Measurements from ENCODE around the gene THEM4. TPM values are rescaled to one million over a fixed set of nuclear protein-coding genes. Genes with fewer than 3 reads are reported as not detected.

Gene THEM4
- total RNA-seq, 2 experiments from 2014 or later, result 19.1 to 20.9 TPM

DNA sequence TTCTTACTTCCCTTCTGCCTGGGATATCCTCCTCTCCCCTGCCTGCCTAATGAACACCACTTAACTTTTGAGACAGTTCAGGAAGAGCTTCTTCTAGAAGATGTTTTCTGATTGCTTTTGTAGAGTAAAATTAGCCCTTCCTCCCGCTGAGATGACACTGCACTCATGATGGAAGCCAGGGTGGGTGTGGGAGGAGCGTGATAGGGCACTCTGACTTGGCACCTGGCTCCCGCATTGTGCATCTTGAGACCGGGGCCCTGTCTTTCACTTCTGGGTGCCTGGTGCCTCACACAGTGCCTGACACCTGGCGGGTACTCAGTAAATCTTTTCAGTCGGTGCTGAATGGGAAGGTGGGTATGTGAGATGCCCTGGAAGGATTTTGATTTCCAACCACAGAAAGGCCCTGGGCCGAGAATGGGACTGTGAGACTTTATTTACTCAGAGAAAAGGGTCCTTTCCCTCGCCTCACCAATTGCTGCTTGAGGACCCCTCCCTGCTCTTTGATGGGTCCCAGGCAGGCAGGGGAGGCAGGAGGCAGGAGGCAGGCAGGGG, 62.5 kb downstream of the THEM4 start:
- peaks cover 5% of the 10 kb centered on the region for H3K36me3 Mint-ChIP-seq
- ATAC-seq, result no peak
- H3K27ac Mint-ChIP-seq, result peak overlapping the region; percentile 61
- H3K4me1 Mint-ChIP-seq, result peaks cover 39% of the 10 kb centered on the region
- H3K27me3 Mint-ChIP-seq, result no peaks in the 10 kb centered on the region
- H3K9me3 Mint-ChIP-seq (ENCODE audit: low read depth), result no peaks in the 10 kb centered on the region
- DNase-seq, result peak; percentile 42
- H3K4me3 Mint-ChIP-seq, result no peak overlapping the region
- CTCF ChIA-PET, result interaction anchor here (0.8 to 1.2 kb wide), 4 partner anchors 16 to 155 kb away, joined by 3 to 6 read pairs (median 4); no protein-coding TSS in a partner anchor

DNA sequence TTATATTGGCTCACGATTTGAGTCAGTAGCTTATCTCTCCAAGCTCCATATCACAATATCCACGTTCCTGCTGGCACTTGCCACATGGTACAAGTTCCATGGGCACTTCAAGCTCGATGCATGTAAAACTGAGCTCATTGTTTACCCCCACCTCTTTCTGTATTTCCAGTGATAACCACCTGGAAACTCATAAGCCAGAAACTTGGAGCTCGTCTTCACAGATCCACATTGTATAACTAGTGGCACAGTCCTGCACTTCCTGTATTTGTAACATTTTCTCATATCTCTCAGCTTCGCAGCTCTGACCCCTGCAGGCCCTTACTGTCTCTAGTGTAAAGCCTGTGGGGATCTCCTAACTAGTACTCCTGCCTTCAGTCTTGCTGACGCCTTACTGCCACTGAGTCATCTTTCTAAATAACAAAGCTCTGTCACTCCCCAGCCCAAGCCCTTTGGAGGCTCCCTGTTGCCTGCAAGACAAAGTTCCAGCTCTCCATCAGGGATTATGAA, 63.2 kb downstream of the THEM4 start:
- CTCF ChIA-PET, result interaction anchor here (0.7 to 1.2 kb wide), 6 partner anchors 10 to 155 kb away, joined by 3 to 6 read pairs (median 3); partner anchors contain the start of gene THEM4
- peaks cover 5% of the 10 kb centered on the region for H3K36me3 Mint-ChIP-seq
- H3K4me1 Mint-ChIP-seq, result peaks cover 39% of the 10 kb centered on the region
- DNase-seq (no peak), ATAC-seq (peak; percentile 62)
- H3K4me3 Mint-ChIP-seq, result no peak overlapping the region
- H3K27me3 Mint-ChIP-seq, result no peaks in the 10 kb centered on the region
- peak overlapping the region; percentile 61 for H3K27ac Mint-ChIP-seq
- no peaks in the 10 kb centered on the region for H3K9me3 Mint-ChIP-seq (ENCODE audit: low read depth)

DNA sequence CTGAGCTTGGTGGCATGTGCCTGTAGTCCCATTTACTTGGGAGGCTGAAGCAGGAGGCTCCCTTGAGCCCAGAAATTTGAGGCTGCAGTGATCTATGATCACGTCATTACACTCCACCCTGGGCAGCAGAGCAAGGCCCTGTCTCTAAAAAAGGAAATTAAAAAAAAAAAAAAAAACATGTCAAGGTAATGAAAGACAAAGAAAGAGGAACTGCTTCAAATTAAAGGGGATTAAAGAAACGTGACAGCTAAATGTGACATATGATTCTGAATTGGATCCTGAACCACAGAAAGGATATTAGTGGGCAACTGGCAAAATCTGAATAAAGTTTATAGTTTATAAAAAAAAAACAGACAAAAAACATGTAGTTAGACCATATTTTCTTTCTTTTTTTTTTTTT, 65.9 kb downstream of the THEM4 start:
- no peak for ATAC-seq
- H3K4me3 Mint-ChIP-seq, result no peak overlapping the region
- CTCF ChIA-PET, result interaction anchor here (0.8 to 1.2 kb wide), 2 partner anchors 37 to 158 kb away, joined by 3 read pairs; no protein-coding TSS in a partner anchor

DNA sequence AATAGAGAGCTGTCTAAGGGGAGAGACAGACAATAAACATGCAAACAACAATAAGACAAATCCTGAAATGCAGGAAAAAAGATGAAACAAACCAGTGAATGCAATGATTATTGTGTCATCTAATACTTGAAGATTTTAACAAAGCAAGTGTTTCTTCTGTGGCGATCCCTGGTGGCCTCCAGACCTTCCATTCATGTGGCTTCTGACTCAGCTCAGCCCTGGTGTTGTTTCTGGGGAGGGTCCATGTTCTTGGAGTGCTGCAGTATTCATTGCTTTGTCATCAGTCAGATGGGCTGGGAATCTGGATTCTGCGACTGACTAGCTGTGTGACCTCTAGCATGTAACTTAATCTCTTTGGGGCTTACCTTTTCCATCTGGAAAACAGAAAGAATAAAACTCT, 68.2 kb downstream of the THEM4 start:
- no peak for ATAC-seq
- H3K4me1 Mint-ChIP-seq, result peaks cover 38% of the 10 kb centered on the region
- no peak overlapping the region for H3K4me3 Mint-ChIP-seq
- peaks cover 4% of the 10 kb centered on the region for H3K36me3 Mint-ChIP-seq
- no peaks in the 10 kb centered on the region for H3K9me3 Mint-ChIP-seq (ENCODE audit: low read depth)
- no peak for DNase-seq
- CTCF ChIA-PET, result interaction anchor here (0.7 to 1.8 kb wide), 4 partner anchors 8 to 247 kb away, joined by 3 to 8 read pairs (median 5); partner anchors contain the start of gene MRPL9
- peaks cover 2% of the 10 kb centered on the region for H3K27me3 Mint-ChIP-seq
- no peak overlapping the region for H3K27ac Mint-ChIP-seq

More for the DNA sequence above, 65.9 kb downstream of the THEM4 start:
- Mint-ChIP-seq H3K36me3 (peaks cover 4% of the 10 kb centered on the region), H3K4me1 (peaks cover 38% of the 10 kb centered on the region), H3K27me3 (no peaks in the 10 kb centered on the region), H3K27ac (no peak overlapping the region), H3K9me3 (ENCODE audit: low read depth) (no peaks in the 10 kb centered on the region)
- DNase-seq, result no peak

- peaks cover 1% of the 10 kb centered on the region for H3K36me3 Mint-ChIP-seq
- DNase-seq, result no peak
- no peaks in the 10 kb centered on the region for H3K9me3 Mint-ChIP-seq (ENCODE audit: low read depth)
- H3K4me3 Mint-ChIP-seq, result peak overlapping the region; percentile 79
- H3K4me1 Mint-ChIP-seq, result peaks cover 35% of the 10 kb centered on the region
- H3K27ac Mint-ChIP-seq, result peak overlapping the region; percentile 71
- CTCF ChIA-PET, result interaction anchor here (0.6 to 1.8 kb wide), 8 partner anchors 8 to 308 kb away, joined by 3 to 8 read pairs (median 3); partner anchors contain the start of gene MRPL9
- no peak for ATAC-seq
- peaks cover 2% of the 10 kb centered on the region for H3K27me3 Mint-ChIP-seq
These were observed 68.9 kb downstream of the THEM4 start for GRCh38 chr1:151840421-151840820.

DNA sequence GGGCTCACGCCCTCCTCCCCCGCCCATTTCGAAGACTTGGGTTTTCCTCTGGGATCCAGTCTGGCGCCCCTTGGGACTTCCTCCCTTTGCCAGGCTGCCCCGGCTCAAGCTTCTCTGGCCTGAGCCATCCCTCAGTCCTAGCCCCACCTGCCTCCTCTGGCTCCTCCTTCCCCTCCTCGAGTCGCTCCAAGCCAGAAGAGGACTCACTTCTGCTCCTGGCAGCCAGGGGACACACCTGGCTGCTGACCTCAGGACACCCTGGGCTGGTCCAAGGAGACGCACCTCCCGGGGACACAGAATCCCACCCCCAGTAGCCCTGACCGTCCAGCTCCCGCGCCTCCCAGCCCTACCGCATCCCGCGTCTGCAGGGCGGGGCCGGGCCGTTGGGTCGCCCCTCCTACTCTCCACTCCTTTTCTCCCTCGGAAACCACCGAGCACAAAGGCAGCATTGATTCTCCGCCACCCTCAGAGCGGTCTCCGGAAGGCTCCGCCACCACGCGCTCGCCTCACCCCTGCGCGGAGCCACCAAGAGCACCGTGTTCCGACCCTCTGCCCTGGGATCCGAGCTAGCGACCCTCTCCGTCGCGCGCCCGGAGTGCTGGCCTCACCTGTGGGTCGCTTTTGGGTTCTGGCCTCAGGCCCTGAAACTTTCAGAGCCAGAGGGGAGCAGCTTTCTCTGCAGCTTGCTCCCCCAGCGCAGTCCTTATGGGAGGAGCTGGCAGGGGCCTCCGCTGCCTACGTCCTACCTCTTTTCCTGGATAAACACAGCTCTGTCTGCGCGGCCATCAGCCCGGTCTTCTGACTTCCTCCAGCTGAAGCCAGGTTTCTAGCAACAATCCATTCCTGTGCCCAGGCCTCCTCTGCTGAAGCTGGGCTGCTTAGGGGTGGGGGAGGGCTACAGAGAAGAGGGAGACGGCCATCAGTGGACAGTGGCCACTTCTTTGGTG, 69.6 kb downstream of the THEM4 start, which contains the start of gene C2CD4D:
C2CD4D (minus strand) TSS at position 364 of the 947 bp plus-strand sequence. CDS start 831 bp downstream, outside the sequence.
- peak; percentile 76 for ATAC-seq
- H3K27me3 Mint-ChIP-seq, result peaks cover 2% of the 10 kb centered on the region
- peaks cover 34% of the 10 kb centered on the region for H3K4me1 Mint-ChIP-seq
- peak within 1 kb of the TSS; percentile 79 for H3K4me3 Mint-ChIP-seq
- peak within 1 kb of the TSS; percentile 71 for H3K27ac Mint-ChIP-seq
- CTCF ChIA-PET, result interaction anchor here (0.6 to 1.8 kb wide), 10 partner anchors 9 to 307 kb away, joined by 3 to 8 read pairs (median 3); partner anchors contain the start of genes MRPL9 and TDRKH
- H3K36me3 Mint-ChIP-seq, result peaks cover 1% of the 10 kb centered on the region
- DNase-seq, result peak; percentile 80
- no peaks in the 10 kb centered on the region for H3K9me3 Mint-ChIP-seq (ENCODE audit: low read depth)

DNA sequence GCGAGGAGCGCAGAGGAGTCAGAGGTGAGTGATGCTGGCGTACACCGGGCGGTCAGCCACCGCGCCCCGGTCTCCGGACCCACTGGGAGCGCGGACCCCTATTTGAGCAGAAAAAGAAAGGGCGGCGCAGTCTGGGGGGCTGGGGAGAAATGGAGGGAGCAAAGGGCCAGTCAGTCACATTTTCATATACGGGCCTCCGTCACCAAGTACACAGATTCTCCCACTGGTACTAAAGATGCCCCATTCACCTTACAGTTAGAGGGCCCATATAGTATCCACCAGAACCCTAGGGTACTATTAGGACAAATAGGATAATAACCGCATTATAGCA, 70.3 kb downstream of the THEM4 start:
- H3K4me1 Mint-ChIP-seq, result peaks cover 40% of the 10 kb centered on the region
- CTCF ChIA-PET, result interaction anchor here (0.8 to 1.2 kb wide), 3 partner anchors 9 to 121 kb away, joined by 3 read pairs; partner anchors contain the start of gene TDRKH
- ATAC-seq, result no peak
- peak overlapping the region; percentile 71 for H3K27ac Mint-ChIP-seq
- H3K27me3 Mint-ChIP-seq, result peaks cover 2% of the 10 kb centered on the region
- no peak for DNase-seq
- H3K9me3 Mint-ChIP-seq (ENCODE audit: low read depth), result no peaks in the 10 kb centered on the region
- H3K36me3 Mint-ChIP-seq, result peaks cover 1% of the 10 kb centered on the region
- peak overlapping the region; percentile 79 for H3K4me3 Mint-ChIP-seq

DNA sequence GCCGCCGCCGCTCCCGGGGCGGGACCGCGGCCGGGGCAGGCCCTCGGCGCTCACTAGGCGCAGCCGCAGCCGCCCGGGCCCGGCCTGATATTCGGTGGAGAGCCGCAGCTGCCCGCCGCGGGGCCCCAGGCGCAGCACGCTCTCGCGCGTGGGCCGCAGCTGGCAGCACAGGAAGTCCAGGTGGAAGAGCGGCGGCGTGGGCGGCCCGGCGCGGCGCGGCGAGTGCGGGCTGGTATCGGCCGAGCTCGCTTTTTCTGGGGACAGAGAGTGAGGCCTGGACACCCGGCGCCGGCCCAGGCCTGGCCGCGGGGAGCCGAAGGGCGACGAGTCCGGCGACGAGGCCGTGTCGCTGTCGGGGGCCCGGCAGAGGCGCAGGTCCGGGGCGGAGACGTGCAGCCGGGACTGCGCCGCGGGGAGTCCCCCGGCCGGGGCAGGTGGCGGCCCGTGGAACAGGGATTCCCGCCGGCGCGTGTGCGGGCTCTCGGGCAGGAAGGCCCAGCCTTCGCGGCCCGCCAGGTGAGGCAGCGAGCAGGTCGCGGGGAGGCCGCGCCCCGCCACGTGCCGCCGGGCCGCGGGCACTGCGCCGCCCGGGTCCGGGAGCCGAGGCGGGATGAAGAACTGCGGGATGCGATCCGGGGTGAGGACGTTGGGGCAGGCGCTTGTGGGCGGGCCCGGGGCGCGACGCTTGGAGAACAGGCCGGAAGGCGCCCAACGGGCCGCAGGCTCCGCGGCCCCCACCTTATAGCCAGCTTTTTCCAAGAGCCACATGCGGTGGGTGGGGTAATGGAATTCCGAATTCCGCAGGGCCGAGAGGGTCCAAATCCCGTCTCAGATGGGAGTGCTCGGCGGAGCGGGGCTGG, 70.9 kb downstream of the THEM4 start:
- peak overlapping the region; percentile 71 for H3K27ac Mint-ChIP-seq
- ATAC-seq, result peak; percentile 17
- peaks cover 1% of the 10 kb centered on the region for H3K36me3 Mint-ChIP-seq
- DNase-seq, result no peak
- H3K9me3 Mint-ChIP-seq (ENCODE audit: low read depth), result no peaks in the 10 kb centered on the region
- H3K27me3 Mint-ChIP-seq, result peaks cover 2% of the 10 kb centered on the region
- peaks cover 46% of the 10 kb centered on the region for H3K4me1 Mint-ChIP-seq
- CTCF ChIA-PET, result interaction anchor here (1.2 to 2.7 kb wide), 2 partner anchors 8 to 16 kb away, joined by 3 to 6 read pairs; no protein-coding TSS in a partner anchor
- peak overlapping the region; percentile 79 for H3K4me3 Mint-ChIP-seq

DNA sequence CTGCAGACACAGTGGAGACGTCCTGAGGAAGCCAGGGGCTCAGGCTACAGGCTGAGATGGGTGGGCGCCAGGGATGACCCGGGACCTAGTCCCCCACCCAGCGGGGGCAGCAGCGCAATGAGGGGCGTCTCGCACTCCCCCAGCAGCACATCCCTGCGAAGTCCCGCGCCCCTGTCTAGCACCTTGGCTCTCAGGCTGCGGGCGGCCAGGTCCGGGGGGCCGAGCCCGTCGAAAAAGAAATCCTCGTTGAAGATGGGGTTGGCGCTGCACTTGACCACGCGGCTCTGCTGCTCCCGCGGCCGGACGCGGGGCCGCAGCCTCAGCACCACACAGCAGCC, 71.5 kb downstream of the THEM4 start:
- ATAC-seq, result no peak
- DNase-seq, result no peak
- H3K27ac Mint-ChIP-seq, result peak overlapping the region; percentile 89
- H3K9me3 Mint-ChIP-seq (ENCODE audit: low read depth), result no peaks in the 10 kb centered on the region
- peak overlapping the region; percentile 68 for H3K4me3 Mint-ChIP-seq
- peaks cover 2% of the 10 kb centered on the region for H3K27me3 Mint-ChIP-seq
- peaks cover 1% of the 10 kb centered on the region for H3K36me3 Mint-ChIP-seq
- CTCF ChIA-PET, result interaction anchor here (2.7 kb wide), 1 partner anchor 15 kb away, joined by 6 read pairs; no protein-coding TSS in a partner anchor
- H3K4me1 Mint-ChIP-seq, result peaks cover 51% of the 10 kb centered on the region

GRCh38 chr1:151837197-151837596, 72.1 kb downstream of the THEM4 start:
- peak; percentile 62 for DNase-seq
- peak; percentile 17 for ATAC-seq
- H3K27ac Mint-ChIP-seq, result peak overlapping the region; percentile 89
- H3K36me3 Mint-ChIP-seq, result peaks cover 1% of the 10 kb centered on the region
- CTCF ChIA-PET, result interaction anchor here (0.6 to 3.4 kb wide), 26 partner anchors 9 to 536 kb away, joined by 3 to 25 read pairs (median 4); partner anchors contain the start of genes CELF3, MRPL9, RFX5 and TDRKH
- peaks cover 54% of the 10 kb centered on the region for H3K4me1 Mint-ChIP-seq
- H3K27me3 Mint-ChIP-seq, result peaks cover 2% of the 10 kb centered on the region
- no peaks in the 10 kb centered on the region for H3K9me3 Mint-ChIP-seq (ENCODE audit: low read depth)
- peak overlapping the region; percentile 68 for H3K4me3 Mint-ChIP-seq

DNA sequence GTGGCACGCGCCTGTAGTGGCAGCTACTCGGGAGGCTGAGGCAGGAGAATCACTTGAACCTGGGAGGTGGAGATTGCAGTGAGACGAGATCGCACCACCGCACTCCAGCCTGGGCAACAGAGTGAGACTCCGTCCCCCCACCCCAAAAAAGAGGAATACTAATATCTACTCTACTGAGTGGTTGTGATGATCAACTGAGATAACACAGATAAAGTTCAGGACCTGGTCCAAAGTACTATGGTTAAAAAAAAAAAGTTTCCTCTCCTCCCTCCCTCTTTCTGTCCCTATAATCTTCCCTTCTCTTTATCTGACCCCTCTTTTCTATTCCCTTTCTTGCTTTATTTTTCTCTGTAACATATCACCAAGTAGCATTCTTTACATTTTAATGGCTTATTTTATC, 73.7 kb downstream of the THEM4 start:
- Mint-ChIP-seq H3K27me3 (peaks cover 2% of the 10 kb centered on the region), H3K36me3 (no peaks in the 10 kb centered on the region), H3K9me3 (ENCODE audit: low read depth) (no peaks in the 10 kb centered on the region), H3K27ac (no peak overlapping the region), H3K4me1 (peaks cover 64% of the 10 kb centered on the region), H3K4me3 (no peak overlapping the region)
- ATAC-seq, result no peak
- DNase-seq, result no peak
- CTCF ChIA-PET, result interaction anchor here (0.7 to 3.4 kb wide), 19 partner anchors 10 to 324 kb away, joined by 3 to 25 read pairs (median 4); partner anchors contain the start of genes CELF3, CGN, MRPL9 and TDRKH

GRCh38 chr1:151834239-151834638, 75.1 kb downstream of the THEM4 start:
- H3K27ac Mint-ChIP-seq, result no peak overlapping the region

More at GRCh38 chr1:151834239-151834638, 75.1 kb downstream of the THEM4 start:
- CTCF ChIA-PET, result interaction anchor here (0.9 to 3.4 kb wide), 8 partner anchors 8 to 240 kb away, joined by 3 to 25 read pairs (median 4); partner anchors contain the start of gene MRPL9
- Mint-ChIP-seq H3K9me3 (ENCODE audit: low read depth) (no peaks in the 10 kb centered on the region), H3K36me3 (no peaks in the 10 kb centered on the region), H3K4me1 (peaks cover 66% of the 10 kb centered on the region), H3K27me3 (peaks cover 2% of the 10 kb centered on the region), H3K4me3 (no peak overlapping the region)
- ATAC-seq, result no peak
- no peak for DNase-seq
